OCI-LY7 (cell line): Measurements from ENCODE around the gene PHF12.

ENCODE experiments used
- EZH2phosphoT487 ChIP-seq: fragments of 200-600 bp; sonication (generic); IDR thresholded peaks from 2 replicates; pipeline ENCODE4 v1.6.1; 2018; ENCODE audit warnings: low read depth, borderline replicate concordance, mild to moderate bottlenecking, mixed run types, antibody characterized with exemption, low read length, moderate library complexity, mixed read lengths
- TF ChIP-seq, protein P1 (sequence below): fragments of 200-600 bp; sonication (generic); conservative IDR thresholded peaks from 2 replicates; pipeline ENCODE4 v1.5.1; 2014; ENCODE audit warnings: mild to moderate bottlenecking, antibody characterized with exemption, low read length, moderate library complexity, mixed read lengths

DNA sequence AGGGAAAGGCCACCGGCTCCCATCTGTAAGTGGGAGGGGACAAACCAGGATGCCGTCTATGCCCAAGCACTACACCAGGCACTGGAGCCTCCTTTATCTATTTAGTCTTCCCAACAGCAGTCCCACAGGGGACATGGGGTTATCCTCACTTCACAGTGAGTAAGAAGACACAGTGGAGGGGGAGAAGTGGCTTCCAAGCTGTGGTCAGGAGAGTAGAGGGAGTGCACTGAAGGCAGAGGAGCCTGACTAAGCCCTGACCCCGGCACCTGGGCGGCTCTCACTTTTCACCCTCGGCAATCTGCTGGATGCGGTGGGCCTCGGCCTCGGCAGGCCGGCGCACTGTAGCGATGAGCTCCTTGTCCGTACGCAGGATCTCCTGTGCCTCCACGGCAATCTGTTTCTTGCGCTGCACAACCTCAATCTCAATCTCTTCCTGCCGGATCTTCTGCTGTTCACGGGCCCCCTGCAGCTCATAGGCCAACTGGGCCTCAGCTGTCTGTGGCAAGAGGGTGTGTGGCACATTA, 69.7 kb downstream of the PHF12 start:
- TF ChIP-seq, protein P1, sequence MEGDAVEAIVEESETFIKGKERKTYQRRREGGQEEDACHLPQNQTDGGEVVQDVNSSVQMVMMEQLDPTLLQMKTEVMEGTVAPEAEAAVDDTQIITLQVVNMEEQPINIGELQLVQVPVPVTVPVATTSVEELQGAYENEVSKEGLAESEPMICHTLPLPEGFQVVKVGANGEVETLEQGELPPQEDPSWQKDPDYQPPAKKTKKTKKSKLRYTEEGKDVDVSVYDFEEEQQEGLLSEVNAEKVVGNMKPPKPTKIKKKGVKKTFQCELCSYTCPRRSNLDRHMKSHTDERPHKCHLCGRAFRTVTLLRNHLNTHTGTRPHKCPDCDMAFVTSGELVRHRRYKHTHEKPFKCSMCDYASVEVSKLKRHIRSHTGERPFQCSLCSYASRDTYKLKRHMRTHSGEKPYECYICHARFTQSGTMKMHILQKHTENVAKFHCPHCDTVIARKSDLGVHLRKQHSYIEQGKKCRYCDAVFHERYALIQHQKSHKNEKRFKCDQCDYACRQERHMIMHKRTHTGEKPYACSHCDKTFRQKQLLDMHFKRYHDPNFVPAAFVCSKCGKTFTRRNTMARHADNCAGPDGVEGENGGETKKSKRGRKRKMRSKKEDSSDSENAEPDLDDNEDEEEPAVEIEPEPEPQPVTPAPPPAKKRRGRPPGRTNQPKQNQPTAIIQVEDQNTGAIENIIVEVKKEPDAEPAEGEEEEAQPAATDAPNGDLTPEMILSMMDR = no peak
- TF ChIP-seq EZH2phosphoT487 = no peak
